ENCODE measurements around the gene PTPN21.

DNA sequence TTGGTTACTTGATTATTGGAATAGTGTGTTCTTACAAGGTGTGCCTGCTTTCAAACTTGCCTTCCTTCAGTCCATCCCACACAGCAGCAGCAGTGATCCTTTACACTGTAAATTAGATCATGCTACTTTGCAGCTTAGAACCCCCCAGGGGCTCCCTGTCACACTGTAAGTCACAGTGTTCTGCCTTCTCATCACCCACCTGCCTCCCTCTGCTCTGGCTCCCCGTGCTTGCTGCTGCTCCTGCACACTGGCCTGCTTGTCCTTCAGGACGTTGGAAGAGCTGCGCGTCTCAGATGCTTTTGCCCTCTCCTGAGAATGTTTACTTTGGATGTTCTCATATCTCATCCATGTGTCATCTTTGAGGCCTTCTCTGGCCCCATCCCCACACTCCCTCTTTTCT, 35.4 kb upstream of the PTPN21 start:
- no peak for TF ChIP-seq NFRKB (IDR thresholded peaks at IDR 0.05)
- TF ChIP-seq, protein P1, sequence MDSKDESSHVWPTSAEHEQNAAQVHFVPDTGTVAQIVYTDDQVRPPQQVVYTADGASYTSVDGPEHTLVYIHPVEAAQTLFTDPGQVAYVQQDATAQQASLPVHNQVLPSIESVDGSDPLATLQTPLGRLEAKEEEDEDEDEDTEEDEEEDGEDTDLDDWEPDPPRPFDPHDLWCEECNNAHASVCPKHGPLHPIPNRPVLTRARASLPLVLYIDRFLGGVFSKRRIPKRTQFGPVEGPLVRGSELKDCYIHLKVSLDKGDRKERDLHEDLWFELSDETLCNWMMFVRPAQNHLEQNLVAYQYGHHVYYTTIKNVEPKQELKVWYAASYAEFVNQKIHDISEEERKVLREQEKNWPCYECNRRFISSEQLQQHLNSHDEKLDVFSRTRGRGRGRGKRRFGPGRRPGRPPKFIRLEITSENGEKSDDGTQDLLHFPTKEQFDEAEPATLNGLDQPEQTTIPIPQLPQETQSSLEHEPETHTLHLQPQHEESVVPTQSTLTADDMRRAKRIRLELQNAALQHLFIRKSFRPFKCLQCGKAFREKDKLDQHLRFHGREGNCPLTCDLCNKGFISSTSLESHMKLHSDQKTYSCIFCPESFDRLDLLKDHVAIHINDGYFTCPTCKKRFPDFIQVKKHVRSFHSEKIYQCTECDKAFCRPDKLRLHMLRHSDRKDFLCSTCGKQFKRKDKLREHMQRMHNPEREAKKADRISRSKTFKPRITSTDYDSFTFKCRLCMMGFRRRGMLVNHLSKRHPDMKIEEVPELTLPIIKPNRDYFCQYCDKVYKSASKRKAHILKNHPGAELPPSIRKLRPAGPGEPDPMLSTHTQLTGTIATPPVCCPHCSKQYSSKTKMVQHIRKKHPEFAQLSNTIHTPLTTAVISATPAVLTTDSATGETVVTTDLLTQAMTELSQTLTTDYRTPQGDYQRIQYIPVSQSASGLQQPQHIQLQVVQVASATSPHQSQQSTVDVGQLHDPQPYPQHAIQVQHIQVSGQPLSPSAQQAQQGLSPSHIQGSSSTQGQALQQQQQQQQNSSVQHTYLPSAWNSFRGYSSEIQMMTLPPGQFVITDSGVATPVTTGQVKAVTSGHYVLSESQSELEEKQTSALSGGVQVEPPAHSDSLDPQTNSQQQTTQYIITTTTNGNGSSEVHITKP (CRISPR knock-in tag; IDR thresholded peaks at IDR 0.05; ENCODE audit: low read depth), result no peak
- TF ChIP-seq CHD4 (IDR thresholded peaks at IDR 0.05; ENCODE audit: borderline replicate concordance, low read length), result no peak
- TF ChIP-seq DMAP1 (CRISPR knock-in tag; IDR thresholded peaks at IDR 0.05), result no peak
